Astrocyte of the cerebellum (primary cell): Measurements from ENCODE around the gene SRPK2.

Experiments used
- DNase-seq: peaks from one replicate; pipeline ENCODE4 v3.0.0-alpha.2; 2011; ENCODE audit warnings: low read depth
- H3K4me3 ChIP-seq: 2 replicates; pipeline ENCODE4 v1.5.1; 2011; ENCODE audit warnings: mild to moderate bottlenecking, low read depth, low read length, moderate library complexity
- in situ Hi-C: cut with HindIII; loops from 2 replicates; pipeline ENCODE4 v1.10.0; 2017; ENCODE audit warnings: low sequenced_read_pairs
- TF ChIP-seq, protein P1 (sequence below): IDR thresholded peaks from 2 replicates; pipeline ENCODE4 v1.5.1; 2012; ENCODE audit warnings: low read length, low read depth, moderate library complexity, mild to moderate bottlenecking; ENCODE audit errors: missing control alignments

The SRPK2 gene

DNA sequence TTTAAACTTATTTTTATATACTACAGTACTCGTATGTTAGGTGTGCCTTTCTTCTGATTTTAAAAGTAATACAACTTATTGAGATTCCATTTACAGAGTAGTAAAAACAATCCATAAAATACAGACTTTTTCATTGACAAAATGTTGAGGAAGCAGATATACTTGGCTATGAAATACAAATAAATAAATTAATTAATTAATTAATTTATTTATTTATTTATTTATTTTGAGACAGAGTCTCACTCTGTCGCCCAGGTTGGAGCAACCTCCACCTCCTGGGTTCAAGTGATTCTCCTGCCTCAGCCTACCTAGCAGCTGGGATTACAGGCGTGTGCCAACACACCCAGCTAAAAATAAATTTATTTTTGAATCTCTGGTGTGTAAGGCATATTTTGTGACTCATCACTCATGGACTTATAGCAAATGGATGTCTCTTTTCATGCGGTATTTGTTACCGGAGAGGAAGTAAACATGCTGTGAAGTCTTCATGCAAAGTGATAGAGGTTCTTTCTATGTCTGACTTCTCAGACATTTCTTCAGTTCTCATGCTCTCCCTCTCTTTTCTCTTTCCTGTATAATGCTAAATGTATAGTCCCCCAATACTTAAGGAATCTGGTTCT is 20.2 kb upstream of the SRPK2 start:
- DNase-seq: no peak
- TF ChIP-seq, protein P1, sequence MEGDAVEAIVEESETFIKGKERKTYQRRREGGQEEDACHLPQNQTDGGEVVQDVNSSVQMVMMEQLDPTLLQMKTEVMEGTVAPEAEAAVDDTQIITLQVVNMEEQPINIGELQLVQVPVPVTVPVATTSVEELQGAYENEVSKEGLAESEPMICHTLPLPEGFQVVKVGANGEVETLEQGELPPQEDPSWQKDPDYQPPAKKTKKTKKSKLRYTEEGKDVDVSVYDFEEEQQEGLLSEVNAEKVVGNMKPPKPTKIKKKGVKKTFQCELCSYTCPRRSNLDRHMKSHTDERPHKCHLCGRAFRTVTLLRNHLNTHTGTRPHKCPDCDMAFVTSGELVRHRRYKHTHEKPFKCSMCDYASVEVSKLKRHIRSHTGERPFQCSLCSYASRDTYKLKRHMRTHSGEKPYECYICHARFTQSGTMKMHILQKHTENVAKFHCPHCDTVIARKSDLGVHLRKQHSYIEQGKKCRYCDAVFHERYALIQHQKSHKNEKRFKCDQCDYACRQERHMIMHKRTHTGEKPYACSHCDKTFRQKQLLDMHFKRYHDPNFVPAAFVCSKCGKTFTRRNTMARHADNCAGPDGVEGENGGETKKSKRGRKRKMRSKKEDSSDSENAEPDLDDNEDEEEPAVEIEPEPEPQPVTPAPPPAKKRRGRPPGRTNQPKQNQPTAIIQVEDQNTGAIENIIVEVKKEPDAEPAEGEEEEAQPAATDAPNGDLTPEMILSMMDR: no peak

DNA sequence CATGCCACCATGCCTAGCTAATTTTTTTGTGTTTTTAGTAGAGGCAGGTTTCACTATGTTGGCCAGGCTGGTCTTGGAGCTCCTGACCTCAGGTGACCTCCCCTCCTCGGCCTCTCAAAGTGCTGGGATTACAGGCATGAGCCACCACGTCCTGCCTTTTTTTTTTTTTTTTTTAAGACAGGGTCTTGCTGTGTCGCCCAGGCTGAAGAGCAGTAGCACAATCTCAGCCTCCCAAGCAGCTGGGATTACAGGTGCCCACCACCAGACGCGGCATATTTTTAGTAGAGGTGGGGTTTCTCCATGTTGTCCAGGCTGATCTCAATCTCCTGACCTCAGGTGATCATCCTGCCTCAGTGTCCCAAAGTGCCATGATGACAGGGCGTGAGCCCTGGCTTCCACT is 14.4 kb upstream of the SRPK2 start:
- TF ChIP-seq, protein P1: no peak
- no peak overlapping the region for H3K4me3 ChIP-seq
- DNase-seq: no peak
- in situ Hi-C loops: no loop called here

More for the DNA sequence above, 20.2 kb upstream of the SRPK2 start:
- H3K4me3 ChIP-seq: no peak overlapping the region
- in situ Hi-C loops: no loop called here

DNA sequence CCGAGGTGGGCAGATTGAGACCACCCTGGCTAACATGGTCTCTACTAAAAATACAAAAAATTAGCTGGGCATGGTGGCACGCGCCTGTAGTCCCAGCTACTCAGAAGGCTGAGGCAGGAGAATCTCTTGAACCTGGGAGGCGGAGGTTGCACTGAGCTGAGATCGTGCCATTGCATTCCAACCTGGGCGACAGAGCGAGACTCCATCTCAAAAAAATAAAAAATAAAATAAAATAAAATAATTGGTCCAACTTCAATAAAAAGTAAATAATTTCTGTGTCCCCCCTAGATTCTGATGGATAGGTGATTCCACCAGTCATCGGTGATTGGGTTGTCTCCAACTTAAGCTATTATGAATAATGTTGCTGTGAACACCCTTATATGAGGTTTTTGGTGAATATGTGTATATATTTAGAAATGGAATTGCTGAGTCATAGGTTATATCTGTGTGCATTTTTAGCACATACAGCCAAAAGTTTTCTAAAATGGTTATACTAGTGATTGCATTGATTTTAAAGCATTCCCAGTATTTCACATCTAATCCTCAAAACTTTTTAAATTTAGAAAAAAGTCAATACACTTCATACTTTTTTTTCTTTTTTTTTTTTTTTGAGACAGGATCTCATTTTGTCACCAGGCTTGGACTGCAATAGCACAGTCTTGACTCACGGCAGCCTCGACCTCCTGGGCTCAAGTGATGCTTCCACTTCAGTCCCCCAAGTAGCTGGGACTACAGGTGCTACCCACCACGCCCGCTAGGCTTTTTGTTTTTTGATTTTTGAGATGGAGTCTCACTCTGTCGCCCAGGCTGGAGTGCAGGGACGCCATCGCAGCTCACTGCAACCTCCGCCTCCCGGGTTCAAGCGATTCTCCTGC is 13.7 kb upstream of the SRPK2 start:
- TF ChIP-seq, protein P1: no peak
- H3K4me3 ChIP-seq: no peak overlapping the region
- no peak for DNase-seq
- in situ Hi-C loops: no loop called here

DNA sequence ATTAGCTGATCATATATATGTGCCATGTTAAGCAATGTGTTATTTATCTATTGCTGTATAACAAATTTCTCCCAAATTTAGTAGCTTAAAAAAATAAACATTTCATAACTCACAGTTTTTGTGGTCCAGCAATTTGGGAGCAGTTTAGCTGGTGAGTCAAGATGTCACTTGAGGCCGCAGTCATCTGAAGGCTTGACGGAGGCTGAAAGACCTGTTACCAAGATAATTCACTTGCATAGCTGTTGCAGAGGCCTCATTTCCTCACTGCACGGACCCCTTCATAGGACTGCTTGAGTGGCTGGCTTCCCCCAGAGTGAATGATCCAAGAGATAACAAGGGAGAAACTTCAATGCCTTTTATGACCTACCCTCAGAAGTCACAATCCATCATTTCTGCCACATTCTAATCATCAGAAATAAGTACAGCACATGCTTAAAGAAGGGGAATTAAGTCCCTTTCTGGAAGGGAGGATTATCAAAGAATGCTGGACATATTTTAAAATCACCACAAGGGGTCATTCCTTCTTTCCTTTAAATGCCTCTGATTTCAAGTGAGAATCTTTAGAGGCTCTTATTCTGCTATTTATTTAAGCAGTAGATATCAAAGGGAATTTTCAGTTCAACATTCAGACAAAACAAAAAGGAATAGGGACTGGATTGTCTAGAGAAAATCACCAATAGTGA is 10.5 kb upstream of the SRPK2 start:
- in situ Hi-C loops: no loop called here
- no peak overlapping the region for H3K4me3 ChIP-seq
- TF ChIP-seq, protein P1: no peak
- DNase-seq: peak; percentile 27

DNA sequence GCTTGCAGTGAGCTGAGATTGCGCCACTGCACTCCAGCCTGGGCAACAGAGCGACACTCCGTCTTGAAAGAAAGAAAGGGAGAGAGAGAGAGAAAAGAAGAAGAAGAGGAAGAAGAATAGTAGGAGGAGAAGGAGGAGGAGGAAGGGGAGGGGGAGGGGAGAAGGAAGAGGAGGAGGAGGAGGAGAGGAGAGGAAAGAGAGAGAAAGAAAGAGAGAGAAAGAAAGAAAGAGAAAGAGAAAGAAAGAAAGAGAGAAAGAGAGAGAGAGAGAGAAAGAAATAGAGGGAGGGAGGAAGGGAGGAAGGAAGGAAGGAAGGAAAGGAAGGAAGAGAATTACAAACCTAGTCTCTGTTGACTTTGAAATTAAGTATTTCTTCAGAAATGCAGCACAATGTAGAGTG is 7.8 kb upstream of the SRPK2 start:
- no peak for DNase-seq
- TF ChIP-seq, protein P1: no peak
- in situ Hi-C loops: no loop called here

DNA sequence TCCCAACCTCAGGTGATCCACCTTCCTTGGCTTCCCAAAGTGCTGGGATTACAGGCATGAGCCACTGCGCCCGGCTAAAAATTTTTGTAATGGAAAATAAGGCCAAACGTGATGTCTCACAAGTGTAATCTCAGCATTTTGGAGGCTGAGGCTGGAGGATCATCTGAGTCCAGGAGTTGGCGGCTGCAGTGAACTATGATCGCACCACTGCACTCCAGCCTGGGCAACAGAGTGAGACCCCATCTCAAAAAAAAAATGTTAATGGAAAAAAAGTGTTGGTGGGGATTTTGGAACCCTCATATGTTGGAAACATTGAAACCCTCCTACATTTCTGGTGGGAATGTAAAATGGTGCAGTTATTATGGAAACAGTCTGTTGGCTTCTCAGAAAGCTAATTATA is 2.7 kb upstream of the SRPK2 start:
- TF ChIP-seq, protein P1: no peak
- in situ Hi-C loops: no loop called here
- H3K4me3 ChIP-seq: no peak overlapping the region
- DNase-seq: no peak

More for the DNA sequence above, 7.8 kb upstream of the SRPK2 start:
- H3K4me3 ChIP-seq: no peak overlapping the region
